Esophagus muscularis mucosa (tissue), 4 donors: ENCODE measurements around the gene MGAT5B. TPM values are rescaled to one million over a fixed set of nuclear protein-coding genes. Genes with fewer than 3 reads are reported as not detected.

ENCODE experiments used
- DNase-seq: peaks from one replicate; pipeline ENCODE4 v3.0.0-alpha.2; 2017; ENCODE audit errors: extremely low spot score
- H3K27ac ChIP-seq, 4 donors: fragments of 200-600 bp; sonication (generic); replicated peaks in 1 of 4; 1 replicate in 3 of 4; 2 replicates in 1 of 4; pipeline ENCODE4 v1.5.1; 2016 to 2019; ENCODE audit warnings: mild to moderate bottlenecking in 1 of 4
- H3K27me3 ChIP-seq, 4 donors: fragments of 200-600 bp; sonication (generic); one replicate each; pipeline versions ENCODE4 v1.5.1 to v1.6.0; 2016 to 2019
- H3K36me3 ChIP-seq, 4 donors: fragments of 200-600 bp; sonication (generic); one replicate each; pipeline ENCODE4 v1.5.1; 2016 to 2019
- H3K4me1 ChIP-seq, 4 donors: fragments of 200-600 bp; sonication (generic); one replicate each; pipeline ENCODE4 v1.5.1; 2016 to 2019
- H3K4me3 ChIP-seq, 4 donors: fragments of 200-600 bp; sonication (generic); 1 replicate in 2 of 4; 2 replicates in 2 of 4; pipeline ENCODE4 v1.5.1; 2016 to 2019; ENCODE audit warnings: mild to moderate bottlenecking in 4 of 4, moderate library complexity in 1 of 4
- H3K9me3 ChIP-seq, 4 donors: fragments of 200-600 bp; sonication (generic); 1 replicate in 3 of 4; 2 replicates in 1 of 4; pipeline ENCODE4 v1.5.1; 2016 to 2019
- CTCF ChIP-seq, 3 experiments: fragments of 200-600 bp in 2 of 3; fragments of 450-650 bp in 1 of 3; sonication (generic) in 2 of 3; IDR thresholded peaks; one replicate each; pipeline ENCODE4 v1.5.1; 2017 to 2019; ENCODE audit warnings: antibody characterized with exemption in 3 of 3, mild to moderate bottlenecking in 2 of 3, moderate library complexity in 1 of 3
- EP300 ChIP-seq: sonication (generic); formaldehyde crosslinking; IDR thresholded peaks from one replicate; pipeline ENCODE4 v1.6.1; 2017; ENCODE audit warnings: antibody characterized with exemption
- POLR2A ChIP-seq: fragments of 450-650 bp; IDR thresholded peaks from one replicate; pipeline ENCODE4 v1.6.1; 2017; ENCODE audit warnings: antibody characterized with exemption, moderate library complexity, mild to moderate bottlenecking, low read depth
- POLR2AphosphoS5 ChIP-seq, 2 donors: sonication (generic); formaldehyde crosslinking; IDR thresholded peaks; one replicate each; pipeline ENCODE4 v1.6.1; 2017; ENCODE audit warnings: antibody characterized with exemption in 2 of 2
- WGBS: methylation state at CpG from one replicate; pipeline ENCODE4 v1.1.5; 2018; 5-methylcytosine and 5-hydroxymethylcytosine counted together
- intact Hi-C: fragments of 100-400 bp; cut with DNase I; formaldehyde crosslinking; loops from one replicate; pipeline ENCODE4 v1.15.1; 2023
- total RNA-seq, 4 donors: library from RNA; depleted of rRNA; stranded (reverse); fragments of >200 nt; gene quantifications; one replicate each; pipeline versions ENCODE4 v1.1.0 to v1.2.1, GENCODE V29; 2016

MGAT5B gene
- total RNA-seq, 4 donors from 2014 or later = under 0.01 to 1.7 (median 0.43) TPM

- Histone ChIP-seq H3K9me3 (no peaks in the 10 kb centered on the region), H3K4me1 (no peaks in the 10 kb centered on the region), H3K27ac (no peak overlapping the region), H3K36me3 (no peaks in the 10 kb centered on the region), H3K4me3 (no peak overlapping the region), H3K27me3 (peaks cover 0 to 45% (median 0%) of the 10 kb centered on the region in 4 donors)
- intact Hi-C loops = no loop called here
- no peak for DNase-seq
- 77% methylated on average over 18 of the region's 18 CpGs for WGBS
- TF ChIP-seq POLR2AphosphoS5 (IDR thresholded peaks at IDR 0.05) (no peak), POLR2A (no peak), CTCF (IDR thresholded peaks at IDR 0.05) (no peak), EP300 (no peak)
Measured at GRCh38 chr17:76946111-76946771, 78.0 kb downstream of the MGAT5B start.

- intact Hi-C loops = no loop called here
- DNase-seq = no peak
- Histone ChIP-seq H3K4me1 (no peaks in the 10 kb centered on the region), H3K27me3 (peaks cover 0 to 40% (median 0%) of the 10 kb centered on the region in 4 donors), H3K36me3 (no peaks in the 10 kb centered on the region), H3K27ac (no peak overlapping the region), H3K9me3 (no peaks in the 10 kb centered on the region), H3K4me3 (no peak overlapping the region)
- no peak for TF ChIP-seq POLR2AphosphoS5 (IDR thresholded peaks at IDR 0.05)
- no peak for TF ChIP-seq EP300
- no peak for TF ChIP-seq POLR2A
- no peak for TF ChIP-seq CTCF (IDR thresholded peaks at IDR 0.05)
- WGBS = 67% methylated on average over 7 of the region's 10 CpGs
Measured at GRCh38 chr17:76946772-76947135, 78.5 kb downstream of the MGAT5B start.

- Histone ChIP-seq H3K4me3 (no peak overlapping the region), H3K36me3 (no peaks in the 10 kb centered on the region), H3K4me1 (no peaks in the 10 kb centered on the region), H3K27ac (no peak overlapping the region), H3K9me3 (no peaks in the 10 kb centered on the region), H3K27me3 (peaks cover 0 to 36% (median 0%) of the 10 kb centered on the region in 4 donors)
- intact Hi-C loops = no loop called here
- 95% methylated on average over 8 of the region's 10 CpGs for WGBS
- no peak for DNase-seq
- TF ChIP-seq POLR2A (no peak), POLR2AphosphoS5 (IDR thresholded peaks at IDR 0.05) (no peak), EP300 (no peak), CTCF (IDR thresholded peaks at IDR 0.05) (no peak)
Measured at GRCh38 chr17:76947309-76947708, 79.1 kb downstream of the MGAT5B start.

GRCh38 chr17:76947771-76948170, 79.6 kb downstream of the MGAT5B start:
- DNase-seq = no peak

More at GRCh38 chr17:76947771-76948170, 79.6 kb downstream of the MGAT5B start:
- Histone ChIP-seq H3K27me3 (peaks cover 0 to 32% (median 0%) of the 10 kb centered on the region in 4 donors), H3K36me3 (no peaks in the 10 kb centered on the region), H3K4me1 (no peaks in the 10 kb centered on the region), H3K9me3 (no peaks in the 10 kb centered on the region), H3K4me3 (no peak overlapping the region), H3K27ac (no peak overlapping the region)
- intact Hi-C loops = no loop called here
- 81% methylated on average over 6 of the region's 17 CpGs for WGBS
- TF ChIP-seq CTCF (IDR thresholded peaks at IDR 0.05) = no peak
- TF ChIP-seq EP300 = no peak
- no peak for TF ChIP-seq POLR2A
- no peak for TF ChIP-seq POLR2AphosphoS5 (IDR thresholded peaks at IDR 0.05)
